NOMO-1 treated with DMSO at 0.1 percent for 48 hours (cell line): ENCODE measurements around the gene OR5AU1.
"Not testable (repeated sequence)": the region's sequence is repeated elsewhere in the genome, so short reads cannot be mapped to it uniquely, and the experiment has no call there.

Source experiments
- DNase-seq: peaks from one replicate; lab custom pipeline; 2025; ENCODE audit not compliant: unreplicated experiment; lab: John Stamatoyannopoulos, UW

OR5AU1 gene

DNA sequence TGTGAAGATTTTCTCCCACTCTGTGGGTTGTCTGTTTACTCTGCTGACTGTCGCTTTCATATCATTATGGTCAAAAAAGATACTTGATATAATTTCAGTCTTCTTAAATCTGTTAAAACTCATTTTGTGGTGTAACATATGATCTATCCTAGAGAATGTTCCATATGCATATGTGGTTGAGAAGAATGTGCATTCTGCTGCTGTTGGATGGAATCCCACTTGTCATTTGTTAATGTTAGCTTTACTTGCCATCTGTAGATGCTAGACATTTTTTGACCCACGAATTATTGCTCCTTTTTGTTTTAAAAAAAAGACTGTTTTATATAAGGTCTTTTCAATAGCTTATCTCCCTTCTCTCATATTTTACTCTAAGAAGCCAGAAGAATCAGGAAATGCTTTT, 26.3 kb upstream of the OR5AU1 start:
- no peak for DNase-seq

DNA sequence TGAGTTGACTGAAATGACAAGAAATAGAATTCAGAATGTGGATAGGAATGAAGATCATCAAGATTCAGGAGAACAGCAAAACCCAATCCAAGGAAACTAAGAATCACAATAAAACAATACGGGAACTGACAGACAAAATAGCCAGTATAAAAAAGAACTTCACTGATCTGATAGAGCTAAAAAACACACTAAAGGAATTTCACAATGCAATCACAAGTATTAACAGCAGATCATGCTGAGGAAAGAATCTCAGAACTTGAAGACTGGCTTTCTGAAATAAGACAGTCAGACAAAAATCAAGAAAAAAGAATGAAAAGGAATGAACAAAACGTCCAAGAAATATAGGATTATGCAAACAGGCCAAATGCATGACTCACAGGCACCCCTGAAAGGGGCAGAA, 15.3 kb upstream of the OR5AU1 start:
- DNase-seq = no peak

DNA sequence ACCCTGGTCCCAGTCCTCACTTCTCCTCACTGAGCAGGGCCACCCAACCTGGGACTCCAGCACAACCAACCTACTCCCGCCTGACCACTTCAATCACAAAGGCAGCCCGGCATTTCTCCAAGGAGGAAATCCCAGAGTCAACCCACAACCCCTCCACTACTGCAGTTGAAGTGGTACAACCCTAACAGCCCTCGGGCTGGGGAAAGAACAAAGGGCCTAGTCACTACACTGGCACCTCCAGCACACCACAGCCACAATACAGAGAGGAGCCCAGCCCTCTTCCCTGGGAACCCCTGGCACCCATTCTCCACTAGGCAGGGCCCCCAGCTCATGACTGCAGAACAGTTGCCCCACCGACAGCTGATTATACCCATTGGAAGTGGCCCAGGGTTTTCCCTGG, 13.7 kb upstream of the OR5AU1 start:
- no peak for DNase-seq

DNA sequence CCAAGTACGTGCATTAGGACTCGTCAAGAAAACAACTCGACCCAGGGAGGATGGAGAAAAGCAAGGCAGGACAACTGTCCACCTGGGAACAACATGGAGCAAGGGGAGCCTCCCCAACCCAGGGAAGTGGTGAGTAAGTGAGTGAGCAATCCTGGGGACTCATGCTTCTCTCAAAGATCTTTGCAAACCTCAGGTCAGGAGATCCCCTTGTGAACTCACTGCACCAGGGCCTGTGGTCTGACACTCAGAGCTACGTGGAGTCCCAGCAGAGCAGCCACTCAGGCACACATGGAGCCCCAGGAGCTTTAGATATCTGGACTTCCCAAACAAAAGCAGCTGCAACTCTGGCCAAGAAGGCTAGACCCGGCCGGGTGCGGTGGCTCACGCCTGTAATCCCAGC, 12.2 kb upstream of the OR5AU1 start:
- no peak for DNase-seq

DNA sequence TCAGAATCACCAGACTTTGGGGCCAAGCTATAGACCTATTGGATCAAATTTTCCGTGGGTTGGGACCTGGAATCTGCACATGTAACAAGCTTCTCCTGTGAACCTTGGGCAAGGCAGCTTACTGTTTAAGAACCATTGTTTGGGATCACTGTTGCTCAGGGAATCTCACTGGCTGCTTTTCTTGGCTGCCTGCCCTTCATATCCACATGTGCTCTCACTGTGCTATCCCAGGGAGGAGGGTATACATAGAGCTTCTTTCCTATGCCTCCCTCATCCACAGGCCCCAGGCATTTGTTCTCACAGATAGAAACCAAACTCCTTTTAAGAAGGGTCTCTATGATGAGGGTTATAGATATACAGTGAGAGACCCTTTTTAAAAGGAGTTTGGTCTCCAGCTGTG, 9.8 kb upstream of the OR5AU1 start:
- DNase-seq = not testable (repeated sequence)

DNA sequence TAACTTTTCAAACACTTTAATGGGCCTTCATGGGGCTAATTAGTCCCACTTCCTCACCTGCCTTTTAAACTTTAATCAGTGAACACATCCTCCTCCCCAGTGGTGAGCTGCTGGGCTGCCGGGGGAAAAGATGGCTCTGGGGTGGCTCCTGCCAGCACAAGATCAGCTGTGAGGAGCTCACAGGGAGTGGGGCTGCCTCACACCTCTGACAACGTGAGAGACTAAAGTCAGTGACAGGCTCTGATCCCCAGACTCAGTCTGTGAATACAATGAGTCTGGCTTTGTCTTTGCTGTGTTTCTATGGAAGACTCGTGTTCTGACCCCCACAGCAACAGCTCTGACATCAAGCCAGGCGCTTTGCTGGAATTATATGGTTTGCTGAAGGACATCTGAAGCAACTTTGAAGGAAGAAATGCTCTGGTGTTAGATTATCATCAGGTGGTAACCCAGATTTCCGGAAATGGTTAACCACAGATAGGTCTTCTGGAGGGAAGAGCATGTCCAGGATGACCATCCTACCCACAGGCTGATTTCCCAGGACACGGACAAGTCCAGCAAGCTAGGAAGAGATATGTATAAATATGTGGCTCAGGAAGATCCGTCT, 9.2 kb upstream of the OR5AU1 start:
- not testable (repeated sequence) for DNase-seq

DNA sequence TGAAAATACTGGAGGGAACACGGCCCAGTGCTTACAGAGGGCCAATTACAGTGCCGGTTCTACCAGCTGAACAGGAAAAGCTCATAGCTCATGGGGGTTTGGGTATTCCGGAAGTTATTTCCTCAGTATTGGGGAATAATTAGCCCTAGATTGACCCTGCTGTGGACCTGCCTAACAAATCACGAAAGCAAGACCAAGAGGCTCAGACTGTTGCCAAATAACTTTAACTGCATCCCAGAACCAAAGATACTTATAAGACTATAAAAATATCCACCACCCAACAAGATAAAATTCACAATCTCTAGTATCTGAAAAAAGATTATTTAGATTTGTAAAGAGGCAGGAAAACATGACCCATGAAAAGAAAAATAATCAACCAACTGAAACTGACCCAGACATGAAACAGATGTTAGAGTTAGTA, 8.0 kb upstream of the OR5AU1 start:
- DNase-seq = no peak

DNA sequence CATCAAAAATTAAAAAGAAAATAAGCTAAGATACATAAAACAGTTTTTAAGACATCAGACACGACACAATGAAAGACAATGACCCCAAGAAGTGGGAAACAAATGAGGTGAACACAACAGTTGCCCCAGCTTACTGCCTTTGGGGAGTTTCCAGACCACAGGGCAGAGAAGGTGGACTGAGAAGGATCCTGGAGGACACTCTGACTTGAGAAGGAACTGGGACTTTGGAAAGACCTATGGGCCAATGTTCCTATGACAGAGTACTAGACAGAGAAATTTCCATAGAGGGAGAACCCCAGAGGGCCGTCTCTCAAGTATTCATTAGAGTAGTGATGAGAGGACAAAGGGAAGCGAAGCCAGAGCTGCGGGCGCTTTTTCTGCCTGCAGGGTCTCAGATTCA, 6.2 kb upstream of the OR5AU1 start:
- DNase-seq = no peak

DNA sequence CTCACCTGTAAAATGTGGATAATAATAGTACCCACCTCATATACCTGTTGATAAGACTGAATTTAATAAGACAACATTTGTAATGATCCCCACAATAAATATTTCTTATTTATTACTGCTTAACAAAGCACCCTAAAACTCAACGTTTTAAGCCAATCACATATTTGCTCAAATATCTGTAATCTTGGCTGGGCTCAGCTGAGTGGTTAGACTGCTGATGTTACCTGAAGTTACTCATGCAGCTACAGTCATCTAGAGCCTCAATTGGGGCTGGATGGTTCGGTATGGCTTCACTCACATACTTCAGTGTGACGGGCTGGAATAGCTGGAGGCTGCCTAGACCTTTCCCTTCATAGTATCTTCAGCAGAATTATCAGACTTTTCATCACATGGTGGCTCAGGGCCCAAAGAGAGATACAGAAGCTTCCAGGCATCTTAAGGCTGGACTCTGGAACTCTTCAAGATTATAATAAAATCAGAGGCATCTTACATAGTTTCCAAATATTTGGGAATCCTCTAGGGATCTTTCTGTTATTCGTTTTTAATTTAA, 4.3 kb upstream of the OR5AU1 start:
- DNase-seq = no peak

DNA sequence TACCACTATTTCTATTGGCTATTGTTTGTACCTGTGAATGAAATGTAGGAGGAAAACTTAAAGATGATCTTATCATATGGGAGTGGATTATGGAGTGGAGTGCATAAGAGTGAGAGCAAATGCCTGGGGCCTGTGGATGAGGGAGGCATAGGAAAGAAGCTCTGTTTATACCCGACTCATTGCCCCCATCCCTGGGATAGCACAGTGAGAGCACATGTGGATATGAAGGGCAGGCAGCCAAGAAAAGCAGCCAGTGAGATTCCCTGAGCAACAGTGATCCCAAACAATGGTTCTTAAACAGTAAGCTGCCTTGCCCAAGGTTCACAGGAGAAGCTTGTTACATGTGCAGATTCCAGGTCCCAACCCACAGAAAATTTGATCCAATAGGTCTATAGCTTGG, 2.3 kb upstream of the OR5AU1 start:
- not testable (repeated sequence) for DNase-seq

DNA sequence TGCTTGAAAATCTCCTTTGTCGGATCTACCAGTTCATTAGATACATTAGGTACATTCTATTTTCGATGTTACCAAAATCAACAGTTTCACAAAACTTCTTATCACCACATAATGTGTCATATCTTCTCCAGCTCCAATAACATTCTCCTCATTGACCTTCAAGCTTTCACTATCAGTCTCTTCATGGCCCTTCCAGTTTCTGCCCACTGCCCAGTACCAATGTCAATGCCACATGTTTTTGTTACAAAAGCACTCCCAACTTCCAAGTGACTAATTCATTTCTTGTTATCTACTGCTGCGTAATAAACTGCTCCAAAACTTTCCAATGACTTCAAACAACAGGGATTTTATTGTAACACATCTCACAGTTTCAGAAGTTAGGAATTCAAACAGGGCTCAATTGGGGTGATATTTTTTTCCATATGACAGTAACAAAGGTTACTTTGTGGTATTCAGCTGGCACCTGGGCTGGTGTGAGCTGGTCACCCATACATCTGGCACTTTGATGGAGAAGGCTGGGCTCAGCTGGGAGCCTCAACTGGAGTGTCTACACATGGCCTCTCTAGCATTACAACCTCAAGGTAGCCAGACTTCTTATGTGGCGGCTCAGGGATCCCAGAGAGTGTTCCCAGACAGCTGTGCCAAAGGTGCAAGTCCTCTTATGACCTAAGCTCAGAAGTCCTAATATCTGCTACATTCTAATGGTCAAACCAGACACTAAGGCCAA, 6.1 kb downstream of the OR5AU1 start:
- no peak for DNase-seq

DNA sequence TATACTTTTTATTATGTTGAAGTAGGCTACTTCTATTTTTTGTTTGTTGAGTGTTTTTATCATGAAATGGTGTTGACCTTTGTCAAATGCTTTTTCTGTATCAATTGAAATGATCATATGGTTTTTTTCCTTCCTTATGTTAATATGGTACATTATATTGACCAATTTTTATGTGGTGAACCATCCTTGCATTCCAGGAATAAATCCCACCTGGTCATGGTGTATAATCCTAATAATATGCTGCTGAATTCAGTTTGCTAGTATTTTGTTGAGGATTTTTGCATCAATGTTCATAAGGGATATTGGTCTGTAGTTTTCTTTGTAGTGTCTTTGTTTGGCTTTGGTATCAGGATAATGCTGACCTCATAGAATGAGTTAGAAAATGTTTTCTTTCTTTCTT, 10.4 kb downstream of the OR5AU1 start:
- no peak for DNase-seq

DNA sequence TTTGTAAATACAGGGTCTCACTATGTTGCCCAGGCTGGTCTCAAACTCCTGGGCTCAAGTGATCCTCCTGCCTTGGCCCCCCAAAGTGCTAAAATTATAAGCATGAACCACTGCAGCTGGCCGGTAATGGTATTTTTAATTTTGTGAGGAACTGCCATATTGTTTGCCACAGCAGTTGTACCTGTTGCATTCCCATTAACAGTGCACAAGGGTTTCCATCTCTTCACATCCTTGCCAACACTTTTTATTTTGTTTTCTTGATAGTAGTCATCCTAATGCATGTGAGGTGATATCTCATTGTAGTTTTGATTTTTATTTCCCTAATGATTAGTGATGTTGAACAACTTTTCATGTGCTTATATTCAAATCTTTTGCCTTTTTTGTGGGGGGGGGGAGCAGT, 13.5 kb downstream of the OR5AU1 start:
- no peak for DNase-seq

DNA sequence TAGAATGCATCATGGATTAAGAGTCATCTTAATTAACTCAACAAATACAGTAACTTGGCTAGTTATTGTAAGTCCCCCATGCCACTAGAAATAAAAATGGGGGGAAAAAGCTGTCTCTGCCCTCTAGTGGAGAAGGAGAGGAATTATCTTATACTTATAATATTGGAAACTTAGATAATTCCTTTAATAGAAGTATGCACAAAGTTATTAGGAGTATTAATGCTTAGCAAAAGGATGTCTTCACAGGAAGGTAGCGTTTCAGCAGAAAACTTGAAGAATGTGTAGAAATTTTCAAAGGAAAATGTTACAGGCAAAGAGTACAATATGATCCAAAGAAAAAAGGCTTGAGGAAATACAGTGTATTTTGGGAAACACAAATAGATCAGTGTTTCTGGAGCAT, 19.8 kb downstream of the OR5AU1 start:
- DNase-seq = peak; percentile 30

DNA sequence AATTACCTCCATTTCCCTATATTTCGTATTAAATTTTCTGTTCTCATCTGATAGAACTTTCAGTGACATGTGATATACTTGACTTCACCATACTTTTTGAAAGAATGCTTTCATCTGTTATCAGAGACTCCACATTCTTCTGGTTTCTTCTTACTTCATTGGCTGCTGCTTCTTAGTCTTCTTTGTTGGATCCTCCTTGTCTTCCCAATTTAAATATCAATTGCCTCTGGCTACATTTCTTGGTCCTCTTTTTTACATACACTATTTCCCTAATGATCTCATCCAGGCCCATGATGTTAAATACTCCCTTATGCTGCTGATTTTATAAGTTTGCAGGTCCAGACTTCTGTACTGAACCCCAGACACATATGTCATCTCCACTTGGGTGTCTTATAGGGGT, 22.0 kb downstream of the OR5AU1 start:
- no peak for DNase-seq

DNA sequence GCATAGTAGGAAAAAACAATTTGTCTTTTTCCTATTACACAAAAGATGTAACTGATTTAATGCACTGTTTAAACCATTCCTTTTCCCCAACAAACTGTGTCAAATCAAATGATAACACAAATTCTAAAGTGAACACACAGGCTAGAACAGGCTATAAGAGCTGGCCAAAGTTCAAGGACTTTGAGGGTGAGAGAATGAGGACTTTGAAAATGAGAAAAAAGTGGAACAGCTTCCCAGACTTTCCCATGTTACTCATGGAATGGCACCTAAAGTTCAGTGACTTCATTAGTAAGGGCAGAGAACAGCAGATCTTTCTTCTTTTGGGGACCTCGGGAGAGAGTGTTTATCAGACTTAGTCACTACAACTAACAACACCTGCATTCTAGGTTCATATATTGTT, 32.4 kb downstream of the OR5AU1 start:
- DNase-seq = no peak

DNA sequence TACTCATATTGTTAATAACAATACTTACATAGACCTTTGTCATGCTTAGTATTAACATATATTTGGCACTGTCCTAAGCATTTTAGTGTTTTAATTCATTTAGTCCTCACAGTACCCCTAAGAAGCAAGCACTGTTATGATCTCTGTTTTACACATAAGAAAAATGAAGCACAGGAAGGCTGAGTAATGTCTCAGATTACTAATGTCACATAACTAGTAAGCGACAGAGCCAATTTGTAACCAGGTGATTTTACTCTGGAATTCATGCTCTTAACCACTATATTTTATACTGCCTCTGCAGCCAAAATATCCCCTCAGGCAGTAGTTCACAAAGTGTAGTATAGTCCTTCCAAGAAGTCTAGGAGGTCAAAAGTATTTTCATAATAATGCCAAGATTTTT, 34.7 kb downstream of the OR5AU1 start:
- no peak for DNase-seq

DNA sequence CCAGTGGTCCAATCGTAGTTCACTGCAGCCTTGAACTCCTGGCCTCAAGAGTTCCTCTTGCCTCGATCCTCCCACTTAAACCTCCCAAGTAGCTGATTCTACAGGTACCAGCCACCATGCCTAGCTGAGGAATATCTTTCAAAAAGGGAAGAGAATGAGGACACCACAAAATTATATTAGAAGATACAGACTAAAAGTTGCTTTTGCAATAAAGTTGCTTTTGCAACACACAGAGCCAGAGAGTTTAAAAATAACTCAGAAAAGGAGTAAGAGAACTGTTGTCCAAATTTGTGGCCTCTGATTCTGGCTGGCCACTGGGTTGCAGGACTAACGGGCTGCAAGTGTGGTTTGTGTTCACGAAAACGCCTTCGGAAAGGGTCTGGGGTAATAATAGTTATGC, 35.2 kb downstream of the OR5AU1 start:
- DNase-seq = peak; percentile 67

DNA sequence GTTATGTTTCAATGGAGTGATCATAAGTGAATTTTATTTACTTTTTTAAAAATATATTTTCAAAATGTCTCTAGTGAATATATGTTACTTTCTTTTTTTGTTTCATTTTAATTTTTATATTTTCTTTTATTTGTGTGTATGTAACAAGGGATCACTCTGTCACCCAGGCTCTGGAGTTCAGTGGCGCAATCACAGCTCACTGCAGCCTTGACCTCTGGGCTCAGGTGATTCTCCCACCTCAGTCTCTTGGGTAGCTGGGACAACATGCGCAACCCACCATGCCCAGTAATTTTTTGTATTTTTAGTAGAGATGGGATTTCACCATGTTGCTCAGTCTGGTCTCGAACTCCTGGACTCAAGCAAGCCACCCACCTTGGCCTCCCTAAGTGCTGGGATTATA, 36.9 kb downstream of the OR5AU1 start:
- DNase-seq = no peak

DNA sequence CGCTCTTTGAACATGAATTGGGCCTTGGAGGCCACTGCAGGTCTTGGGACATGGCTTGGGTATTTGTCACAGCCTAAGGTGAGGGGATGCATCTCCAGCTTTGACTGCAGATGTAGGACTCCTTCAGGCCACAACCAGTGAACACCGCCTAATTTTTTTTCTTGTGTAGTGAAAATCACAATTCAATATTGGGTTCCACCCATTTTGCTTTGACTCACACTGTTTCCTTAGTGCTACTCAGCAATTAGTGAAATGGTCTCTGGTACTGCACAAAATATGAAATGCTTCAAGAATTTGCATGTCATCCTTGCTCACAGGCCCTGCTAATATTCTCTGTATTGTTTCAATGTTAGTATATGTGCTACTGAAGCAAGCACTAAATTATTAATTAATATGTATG, 42.5 kb downstream of the OR5AU1 start:
- no peak for DNase-seq

DNA sequence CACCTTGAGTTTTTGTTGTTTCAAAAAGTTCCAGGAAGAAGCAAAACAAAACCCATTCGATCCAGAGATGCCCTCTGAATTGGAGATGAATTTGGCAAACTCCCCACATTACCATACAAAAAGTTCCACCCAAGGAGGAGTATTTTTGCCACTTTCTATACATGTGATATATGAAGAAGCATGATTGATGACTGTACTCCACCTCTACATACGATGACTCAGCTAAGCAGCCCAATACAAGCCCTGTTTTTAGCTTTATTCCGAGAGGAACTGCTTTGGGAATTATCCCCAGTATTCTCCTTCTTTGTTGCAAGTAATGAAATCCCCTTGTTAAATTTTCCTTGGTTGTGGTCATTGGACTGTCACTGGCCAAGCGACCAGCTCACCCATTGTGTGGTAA, 43.6 kb downstream of the OR5AU1 start:
- DNase-seq = no peak

DNA sequence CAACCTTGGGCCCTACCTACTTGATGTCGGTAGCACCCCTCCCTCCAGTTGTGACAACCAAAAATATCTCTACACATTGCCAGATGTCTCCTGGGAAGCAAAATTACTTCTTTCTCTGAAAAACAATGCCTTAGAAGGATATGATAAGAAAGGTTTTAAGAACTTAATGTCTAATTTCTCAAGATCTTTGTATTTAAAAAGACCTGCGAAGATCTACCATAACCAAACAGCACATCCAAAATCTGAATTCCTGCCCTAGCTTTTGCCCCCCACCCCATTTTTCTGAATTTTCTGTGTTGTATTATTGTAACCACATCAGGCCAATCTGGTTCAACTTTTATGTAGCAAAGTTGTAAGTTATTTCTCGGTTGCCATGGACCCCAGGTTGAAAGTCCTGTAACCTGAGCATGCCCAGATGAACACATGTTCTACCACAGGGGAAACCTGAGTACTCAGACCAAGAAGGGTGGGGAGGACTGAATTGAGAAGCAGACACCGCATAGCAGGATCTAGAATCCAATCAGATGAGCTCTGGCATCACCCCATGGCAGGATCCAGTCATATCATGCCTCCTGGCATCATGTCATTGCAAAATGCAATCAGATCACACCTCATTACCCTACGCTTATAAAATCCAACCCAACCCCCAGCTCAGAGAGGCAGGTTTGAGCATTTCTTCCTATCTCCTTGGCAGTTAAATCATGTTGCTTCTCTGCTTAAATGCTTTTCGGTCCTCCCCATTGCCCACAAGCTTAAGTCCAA, 46.3 kb downstream of the OR5AU1 start:
- no peak for DNase-seq
